HCT116 (cell line): ENCODE results near the gene ENDOD1. TPM values are rescaled to one million over a fixed set of nuclear protein-coding genes. Genes with fewer than 3 reads are reported as not detected.
A peak's percentile ranks its signal among the peaks of the same experiment; 100 is the strongest.

Source experiments
- ATAC-seq: fragments of 200-7000 bp; cut with Tn5 transposase; 2 replicates; pipeline ENCODE4 v1.9.1; 2020; ENCODE audit warnings: mild to moderate bottlenecking, moderate library complexity
- BruUV-seq: library from RNA; stranded (reverse); fragments of 400-500 nt; replicated peaks from 2 replicates; lab custom pipeline; 2021; lab: Mats Ljungman, UMichigan
- CTCF ChIA-PET: fragments of 300-600 bp; sonication (Branson Sonifier 250); formaldehyde crosslinking; loops from one replicate; lab custom pipeline; 2021; ENCODE audit warnings: antibody characterized with exemption; lab: Charles Lee
- POLR2A ChIA-PET: fragments of 300-600, 350-600 bp; sonication (Branson Sonifier 250); formaldehyde crosslinking; loops from one replicate; lab custom pipeline; 2021; ENCODE audit warnings: antibody characterized with exemption; lab: Charles Lee
- RAD21 ChIA-PET, 2 experiments: fragments of 300-600 bp; sonication (Branson Sonifier 250); formaldehyde crosslinking; loops; one replicate each; lab custom pipeline; 2023; ENCODE audit warnings: low total read pairs in 2 of 2; ENCODE audit not compliant: uncharacterized antibody in 2 of 2, unreplicated experiment in 2 of 2, low non-redundant PET in 1 of 2; lab: Charles Lee
- DNase-seq: peaks from one replicate; pipeline ENCODE4 v3.0.0-alpha.2; 2010; ENCODE audit warnings: low read depth, low spot score
- H2AFZ ChIP-seq: fragments of 200-600 bp; shearing (Covaris generic), sonication (generic); 2 replicates; pipeline ENCODE4 v1.6.1; 2017; ENCODE audit warnings: low read depth, mixed run types, mixed read lengths, antibody characterized with exemption, low read length; ENCODE audit not compliant: poor library complexity, severe bottlenecking
- H3K27ac ChIP-seq: 2 replicates; pipeline ENCODE4 v1.5.1; 2012; ENCODE audit warnings: low read depth, low read length
- H3K27me3 ChIP-seq: fragments of 200-600 bp; sonication (generic); 2 replicates; pipeline ENCODE4 v1.6.1; 2016; ENCODE audit warnings: mixed run types, low read length, mixed read lengths; ENCODE audit not compliant: insufficient read depth
- H3K36me3 ChIP-seq, 2 experiments: fragments of 200-500 bp in 1 of 2; fragments of 200-600 bp in 1 of 2; sonication (Bioruptor generic) in 1 of 2; sonication (generic) in 1 of 2; 2 replicates each; pipeline versions ENCODE4 v1.5.1 to v1.6.1; 2014 to 2016; ENCODE audit warnings: low read length in 2 of 2, inconsistent platforms in 1 of 2, mixed read lengths in 1 of 2, mixed run types in 1 of 2; ENCODE audit not compliant: insufficient read depth in 2 of 2, control insufficient read depth in 1 of 2
- H3K4me1 ChIP-seq, 2 experiments: fragments of 200-600 bp in 1 of 2; sonication (generic) in 1 of 2; 2 replicates each; pipeline versions ENCODE4 v1.5.1 to v1.6.1; 2012 to 2017; ENCODE audit warnings: low read length in 2 of 2, inconsistent platforms in 1 of 2, mild to moderate bottlenecking in 1 of 2, mixed read lengths in 1 of 2, mixed run types in 1 of 2, moderate library complexity in 1 of 2; ENCODE audit not compliant: insufficient read depth in 2 of 2, control insufficient read depth in 1 of 2
- H3K4me2 ChIP-seq: fragments of 200-600 bp; sonication (generic); 2 replicates; pipeline ENCODE4 v1.6.1; 2017; ENCODE audit warnings: mixed run types, low read length, mixed read lengths
- H3K4me3 ChIP-seq, 2 experiments: fragments of 200-600 bp in 1 of 2; sonication (generic) in 1 of 2; replicated peaks in 1 of 2; 2 replicates each; pipeline ENCODE4 v1.5.1; 2011 to 2016; ENCODE audit warnings: low read length in 2 of 2, control low read depth in 1 of 2, low read depth in 1 of 2, mild to moderate bottlenecking in 1 of 2, mixed read lengths in 1 of 2, mixed run types in 1 of 2
- H3K79me2 ChIP-seq: fragments of 200-600 bp; sonication (generic); 2 replicates; pipeline ENCODE4 v1.6.1; 2017; ENCODE audit warnings: mild to moderate bottlenecking, mixed run types, low read length, moderate library complexity, mixed read lengths; ENCODE audit not compliant: insufficient read depth
- H3K9ac ChIP-seq: fragments of 200-600 bp; sonication (generic); 2 replicates; pipeline ENCODE4 v1.6.1; 2016; ENCODE audit warnings: low read length, mixed read lengths
- H3K9me2 ChIP-seq: fragments of 200-600 bp; sonication (generic), shearing (Covaris generic); 2 replicates; pipeline ENCODE4 v1.6.1; 2017; ENCODE audit warnings: mixed run types, mild to moderate bottlenecking, moderate library complexity; ENCODE audit not compliant: insufficient read depth
- H3K9me3 ChIP-seq, 2 experiments: fragments of 200-500 bp in 1 of 2; fragments of 200-600 bp in 1 of 2; sonication (Bioruptor generic) in 1 of 2; sonication (generic) in 1 of 2; 2 replicates each; pipeline ENCODE4 v1.6.1; 2014 to 2017; ENCODE audit warnings: low read length in 2 of 2, mixed read lengths in 2 of 2, inconsistent platforms in 1 of 2, low read depth in 1 of 2, mild to moderate bottlenecking in 1 of 2, mixed run types in 1 of 2, moderate library complexity in 1 of 2; ENCODE audit not compliant: control insufficient read depth in 1 of 2, insufficient read depth in 1 of 2
- H4K20me1 ChIP-seq: fragments of 200-600 bp; sonication (generic), shearing (Covaris generic); 2 replicates; pipeline ENCODE4 v1.6.1; 2017; ENCODE audit warnings: mixed run types, mild to moderate bottlenecking, moderate library complexity; ENCODE audit not compliant: insufficient read depth
- CEBPB ChIP-seq: IDR thresholded peaks from 2 replicates; pipeline ENCODE4 v1.6.1; 2012; ENCODE audit warnings: low read depth
- CTCF ChIP-seq, 3 experiments: fragments of 200-600 bp in 1 of 3; sonication (generic) in 1 of 3; IDR thresholded peaks in 2 of 3; conservative IDR thresholded peaks in 1 of 3; 2 replicates each; pipeline ENCODE4 v1.5.1; 2012 to 2017; ENCODE audit warnings: low read depth in 2 of 3, low read length in 2 of 3, antibody characterized with exemption in 1 of 3, borderline replicate concordance in 1 of 3, control low read depth in 1 of 3, mild to moderate bottlenecking in 1 of 3, mixed read lengths in 1 of 3, mixed run types in 1 of 3, moderate library complexity in 1 of 3; ENCODE audit not compliant: insufficient read depth in 1 of 3
- ELF1 ChIP-seq: IDR thresholded peaks from 2 replicates; pipeline ENCODE4 v1.6.1; 2012; ENCODE audit warnings: low read depth, borderline replicate concordance
- EZH2 ChIP-seq: fragments of 200-600 bp; sonication (generic); IDR thresholded peaks from 2 replicates; pipeline ENCODE4 v1.6.1; 2017; ENCODE audit warnings: antibody characterized with exemption, mixed run types
- intact Hi-C: fragments of 100-400 bp; cut with micrococcal nuclease; formaldehyde crosslinking; loops from 2 replicates; pipeline ENCODE4 v1.10.0; 2022
- total RNA-seq: library from RNA; stranded (reverse); gene quantifications from one replicate; pipeline ENCODE4 v1.2.1, GENCODE V29; 2021; ENCODE audit not compliant: unreplicated experiment

Gene ENDOD1
- total RNA-seq, 1 experiment from 2014 or later, result 33.6 TPM

DNA sequence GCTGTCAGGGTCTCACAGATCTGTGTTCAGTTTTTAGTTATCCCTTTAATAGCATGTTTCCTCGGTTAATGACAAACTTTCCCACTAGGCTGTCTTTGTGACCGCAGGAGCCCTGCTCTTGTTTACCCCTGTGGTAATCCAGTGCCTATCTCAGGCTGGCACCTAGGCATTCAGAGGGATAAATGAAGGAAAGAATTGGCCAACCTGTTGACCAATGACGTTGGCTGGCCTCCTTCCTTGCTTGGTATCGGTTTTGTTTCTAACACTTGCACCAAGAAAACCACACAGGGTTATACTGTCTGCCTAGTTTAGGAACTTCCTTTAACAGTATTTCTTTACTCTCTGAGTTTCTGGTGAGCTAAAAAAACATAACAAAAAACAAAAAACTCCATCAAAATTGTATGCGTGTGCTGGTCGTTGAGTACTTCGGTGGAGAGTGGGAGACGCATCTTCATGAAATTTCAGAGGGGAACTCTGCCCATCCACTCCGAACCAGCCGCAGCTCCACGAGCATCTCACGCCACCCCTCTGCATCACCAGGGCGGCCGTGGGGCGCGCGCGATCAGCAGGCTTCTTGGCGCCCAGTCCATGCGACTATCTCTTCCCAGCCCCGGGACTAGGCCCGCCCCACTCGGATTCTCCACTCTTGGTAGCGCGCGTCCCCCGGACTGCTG is 563 bp upstream of the ENDOD1 start:
- Histone ChIP-seq H3K36me3 (no peaks in the 10 kb centered on the region), H3K4me3 (peak overlapping the region; percentile 35 to 82), H4K20me1 (no peaks in the 10 kb centered on the region), H3K9me3 (no peaks in the 10 kb centered on the region), H3K9ac (peak overlapping the region; percentile 80), H3K79me2 (peaks cover 19% of the 10 kb centered on the region; the same call in 1 of the 2 replicates), H3K9me2 (no peaks in the 10 kb centered on the region), H3K4me1 (peaks cover 44 to 56% of the 10 kb centered on the region in 2 experiments), H3K27ac (peak overlapping the region; percentile 69; the same call in 1 of the 2 replicates), H2AFZ (peak overlapping the region; percentile 47), H3K4me2 (peak overlapping the region; percentile 91)
- CTCF ChIA-PET, result interaction anchor here (4.3 kb wide), 1 partner anchor 21 kb away, joined by 23 read pairs; the partner anchor contains the start of gene SRSF8
- DNase-seq, result no peak
- POLR2A ChIA-PET, result interaction anchor here (1.7 to 4.9 kb wide), 3 partner anchors 9 to 21 kb away, joined by 3 to 28 read pairs (median 5); partner anchors contain the start of gene SRSF8
- intact Hi-C loops, result no loop called here
- no peak for TF ChIP-seq CTCF (IDR thresholded peaks at IDR 0.05 in 2 of 3, conservative IDR thresholded peaks at IDR 0.05 in 1 of 3; ENCODE audit: borderline replicate concordance in 1 of 3, insufficient read depth in 1 of 3, low read depth in 2 of 3, low read length in 2 of 3)
- no peak for TF ChIP-seq CEBPB
- TF ChIP-seq EZH2, result no peak
- TF ChIP-seq ELF1, result no peak
- TF ChIP-seq, all 23 proteins: peak for 0
- RAD21 ChIA-PET, result interaction anchor here in 1 of 2 experiments (1.4 kb wide), 1 partner anchor 19 kb away, joined by 3 read pairs; no protein-coding TSS in a partner anchor
- ATAC-seq, result no peak
- BruUV-seq, result TSS peak; percentile 73
- no peaks in the 10 kb centered on the region for H3K27me3 ChIP-seq
